Activated T-cell treated with anti-CD3 and anti-CD28 coated beads for 48 hours (primary cell): ENCODE measurements around the gene PHYKPL.
A peak's percentile ranks its signal among the peaks of the same experiment; 100 is the strongest.

Experiments used
- DNase-seq: peaks from one replicate; pipeline ENCODE4 v3.0.0-alpha.2; 2020; ENCODE audit warnings: low read depth

Gene PHYKPL

DNA sequence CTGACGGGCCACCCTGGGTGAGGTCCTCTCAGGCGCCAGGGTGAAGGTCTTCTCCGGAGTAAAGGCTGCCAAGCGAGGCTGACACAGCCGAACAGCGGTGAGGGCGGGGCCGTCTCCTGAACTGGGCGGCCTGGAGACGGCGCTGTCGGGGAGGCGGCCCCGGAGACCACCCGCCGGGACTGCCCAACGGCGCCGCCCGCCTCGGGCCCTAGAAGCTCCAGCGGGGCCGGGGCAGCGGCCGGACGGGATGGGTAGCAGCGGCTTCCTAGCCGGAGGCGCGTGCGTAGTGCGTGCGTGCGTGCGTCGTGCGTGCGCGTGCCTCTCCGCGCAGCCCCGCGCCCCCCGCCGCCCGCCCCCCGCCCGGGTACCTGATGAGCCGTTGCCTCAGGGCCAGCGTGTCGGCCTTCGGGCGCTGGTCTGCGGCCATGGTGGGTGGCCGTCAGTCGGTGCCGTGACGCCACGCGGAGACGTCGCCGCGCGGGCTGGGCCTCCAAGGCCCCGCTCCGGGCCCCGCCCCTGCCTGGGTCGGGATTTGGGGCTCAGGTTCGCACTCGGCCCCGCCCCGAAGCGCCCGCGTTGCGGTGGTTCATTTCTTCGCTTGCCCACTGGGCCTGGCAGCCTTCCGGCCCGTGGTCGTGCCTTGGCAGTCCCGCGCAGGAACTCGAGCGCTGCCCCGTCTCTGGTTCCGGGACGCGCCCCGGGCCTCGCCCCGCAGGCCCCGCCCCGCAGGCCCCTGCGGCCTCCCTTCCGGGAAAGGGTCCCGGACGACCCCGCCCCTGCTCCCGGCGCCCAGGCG, at the start of gene PHYKPL:
PHYKPL (minus strand) TSS at position 679 of the 796 bp plus-strand sequence; CDS start at position 427, 252 bp downstream.
- peak; percentile 72 for DNase-seq

- DNase-seq = no peak
Observed at GRCh38 chr5:178282391-178282790, 49.8 kb upstream of the PHYKPL start.

GRCh38 chr5:178281331-178281730, 48.7 kb upstream of the PHYKPL start:
- no peak for DNase-seq

GRCh38 chr5:178280631-178281030, 48.0 kb upstream of the PHYKPL start:
- no peak for DNase-seq

- peak; percentile 48 for DNase-seq
Observed at GRCh38 chr5:178279723-178280438, 47.3 kb upstream of the PHYKPL start.

GRCh38 chr5:178279026-178279722, 46.6 kb upstream of the PHYKPL start:
- no peak for DNase-seq

- DNase-seq = no peak
Observed at GRCh38 chr5:178278358-178279023, 45.9 kb upstream of the PHYKPL start.

DNA sequence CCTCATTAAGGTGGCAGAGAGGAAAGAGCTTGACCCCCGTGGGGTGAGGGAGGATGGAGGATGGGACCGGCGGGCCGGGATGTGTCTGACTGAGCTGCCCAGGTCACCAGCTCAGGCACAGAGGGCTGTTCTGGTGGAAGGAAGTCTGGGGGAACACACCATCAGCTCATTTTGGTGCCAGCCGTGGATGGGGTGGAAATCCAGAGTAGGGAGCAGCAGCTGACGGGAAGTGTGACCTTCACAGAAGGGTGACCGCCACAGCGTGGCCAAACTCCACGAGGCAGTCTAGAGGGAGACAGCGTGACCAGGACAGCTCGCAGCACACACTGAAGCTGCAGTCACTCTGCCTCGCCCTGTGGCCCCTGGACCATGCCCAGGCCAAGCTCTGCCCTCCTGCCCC, 45.3 kb upstream of the PHYKPL start:
- no peak for DNase-seq

DNA sequence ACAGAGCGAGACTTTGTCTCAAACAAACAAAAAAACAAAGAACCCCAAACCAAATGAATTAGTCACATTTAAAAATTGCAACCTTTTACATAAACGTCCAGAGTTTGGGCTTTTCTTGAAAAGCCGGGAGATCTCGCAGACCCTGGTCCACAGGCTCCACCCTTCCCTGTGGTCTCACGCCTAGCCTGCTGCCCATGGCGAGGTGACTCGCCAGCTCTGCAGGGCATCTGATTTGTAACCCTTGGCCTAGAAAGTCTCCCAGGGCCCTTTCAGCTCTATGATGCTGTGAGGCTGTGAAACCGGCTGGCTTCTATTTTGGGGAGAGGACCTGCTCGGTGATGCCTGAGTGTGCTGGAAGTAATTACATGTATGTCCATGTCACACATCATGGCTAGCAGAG, 44.7 kb upstream of the PHYKPL start:
- DNase-seq = no peak

- DNase-seq = no peak
Observed at GRCh38 chr5:178274781-178275537, 42.4 kb upstream of the PHYKPL start.

DNA sequence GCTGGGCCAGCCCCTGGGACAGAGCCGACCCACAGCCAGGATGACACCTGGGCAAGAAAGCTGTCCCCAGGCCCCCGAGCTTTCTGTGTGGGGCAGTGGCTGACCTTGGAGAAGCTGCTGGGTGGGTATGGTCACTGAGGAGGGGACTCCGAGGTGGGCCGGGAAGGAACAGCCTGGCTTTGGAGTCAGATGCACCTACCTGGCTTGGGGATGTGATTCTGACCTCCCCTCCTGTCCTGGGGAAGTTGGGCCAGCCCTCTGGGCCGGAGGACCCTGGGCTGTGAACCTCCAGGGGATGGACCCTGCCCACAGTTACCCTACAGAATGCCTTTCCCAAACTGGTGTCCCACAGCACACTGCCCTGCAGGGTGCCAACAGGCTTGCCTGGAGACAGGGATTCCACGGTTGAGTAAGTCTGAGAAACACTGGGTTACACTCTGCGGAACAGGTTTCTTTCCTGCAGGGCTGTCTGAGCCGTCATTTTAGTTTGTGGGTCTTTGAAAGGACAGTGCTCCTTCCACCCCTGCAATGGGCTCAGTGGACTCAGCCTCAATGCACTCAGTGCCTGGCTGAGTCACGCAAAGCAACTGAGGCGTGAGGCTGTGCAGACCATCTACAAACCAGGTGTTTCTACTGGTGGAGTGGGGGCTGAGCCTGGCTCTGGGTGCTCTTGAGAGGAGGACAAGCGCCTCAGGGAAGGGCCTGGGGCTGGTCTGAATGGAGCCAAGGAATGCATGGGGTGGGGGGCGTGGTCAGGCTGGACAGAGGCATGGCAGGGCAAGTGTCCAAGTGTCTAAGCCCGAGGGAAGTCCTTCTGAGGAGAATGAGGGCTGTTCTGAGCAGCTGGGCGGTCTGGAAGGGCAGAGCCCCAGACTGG, 41.3 kb upstream of the PHYKPL start:
- DNase-seq = no peak

GRCh38 chr5:178273041-178273440, 40.4 kb upstream of the PHYKPL start:
- DNase-seq = no peak

DNA sequence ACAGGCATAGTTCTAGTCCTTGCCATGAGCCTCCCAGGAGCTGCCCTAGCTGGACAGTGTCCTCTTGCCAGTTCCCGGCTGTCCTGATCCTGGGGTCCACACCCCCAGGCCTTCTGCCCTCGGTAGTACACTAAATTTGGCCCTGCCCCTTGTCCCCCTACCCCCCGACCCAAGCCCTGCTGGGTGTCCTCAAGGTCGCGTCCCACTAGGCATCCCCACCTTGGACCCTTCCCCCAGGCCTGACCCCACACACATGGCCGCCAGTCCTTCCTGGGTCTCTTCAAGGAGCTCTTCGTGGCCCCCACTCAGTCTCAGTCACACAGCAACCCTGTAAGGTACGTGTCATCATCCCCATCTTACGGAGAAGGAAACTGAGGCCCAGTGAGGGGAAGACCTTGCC, 40.0 kb upstream of the PHYKPL start:
- DNase-seq = no peak

- DNase-seq = no peak
Observed at GRCh38 chr5:178271726-178272479, 39.3 kb upstream of the PHYKPL start.

- no peak for DNase-seq
Observed at GRCh38 chr5:178271231-178271630, 38.6 kb upstream of the PHYKPL start.

DNA sequence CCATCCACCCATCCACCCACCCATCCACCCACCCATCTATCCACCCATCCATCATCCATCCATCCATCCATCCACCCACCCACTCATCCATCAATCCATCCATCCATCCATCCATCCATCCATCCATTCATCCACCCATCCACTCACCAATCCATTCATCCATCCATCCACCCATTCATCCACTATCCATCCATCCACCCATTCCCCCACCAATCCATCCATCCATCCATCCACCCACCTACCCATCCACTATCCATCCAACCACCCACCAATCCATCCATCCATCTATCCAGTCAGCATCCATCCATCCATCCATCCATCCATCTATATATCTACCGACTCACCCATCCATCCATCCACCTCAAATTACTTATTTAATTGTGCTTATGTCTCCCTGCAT, 36.9 kb upstream of the PHYKPL start:
- DNase-seq = no peak

- DNase-seq = no peak
Observed at GRCh38 chr5:178267876-178268275, 35.3 kb upstream of the PHYKPL start.

DNA sequence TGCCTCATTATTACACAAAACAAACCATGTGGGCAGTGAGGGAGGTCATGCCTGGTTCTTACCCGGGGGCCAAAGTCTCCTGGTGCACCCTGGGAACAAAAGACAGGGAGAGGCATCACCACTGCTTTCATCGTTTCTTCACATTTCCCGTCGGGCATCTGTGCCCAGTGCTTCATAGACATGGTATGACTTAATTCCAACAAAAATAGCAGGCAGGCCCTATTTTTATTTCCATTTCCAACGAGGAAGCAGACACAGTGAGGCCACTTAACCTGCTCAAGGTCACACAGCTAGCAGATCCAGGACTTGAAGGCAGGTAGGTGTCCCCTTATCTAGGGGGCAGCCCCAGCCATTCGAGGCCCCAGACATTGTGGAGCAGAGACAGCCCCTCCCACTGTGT, 34.6 kb upstream of the PHYKPL start:
- DNase-seq = no peak

- DNase-seq = no peak
Observed at GRCh38 chr5:178266581-178266980, 34.0 kb upstream of the PHYKPL start.

GRCh38 chr5:178265746-178266145, 33.1 kb upstream of the PHYKPL start:
- no peak for DNase-seq
